Femur (tissue), 1 donor: ENCODE results near the gene MAP3K15.
A peak's percentile ranks its signal among the peaks of the same experiment; 100 is the strongest.

Experiments
- DNase-seq: peaks from one replicate; pipeline ENCODE4 v3.0.0-alpha.2; 2017

The MAP3K15 gene

GRCh38 chrX:19343535-19344408 lies 171.5 kb downstream of the MAP3K15 start, which contains the start of gene PDHA1:
TSS of gene PDHA1 (plus strand) at chrX:19343927. CDS start at chrX:19344038, 111 bp downstream.
- DNase-seq: peak; percentile 95

GRCh38 chrX:19343085-19343534 lies 172.2 kb downstream of the MAP3K15 start:
- no peak for DNase-seq

DNA sequence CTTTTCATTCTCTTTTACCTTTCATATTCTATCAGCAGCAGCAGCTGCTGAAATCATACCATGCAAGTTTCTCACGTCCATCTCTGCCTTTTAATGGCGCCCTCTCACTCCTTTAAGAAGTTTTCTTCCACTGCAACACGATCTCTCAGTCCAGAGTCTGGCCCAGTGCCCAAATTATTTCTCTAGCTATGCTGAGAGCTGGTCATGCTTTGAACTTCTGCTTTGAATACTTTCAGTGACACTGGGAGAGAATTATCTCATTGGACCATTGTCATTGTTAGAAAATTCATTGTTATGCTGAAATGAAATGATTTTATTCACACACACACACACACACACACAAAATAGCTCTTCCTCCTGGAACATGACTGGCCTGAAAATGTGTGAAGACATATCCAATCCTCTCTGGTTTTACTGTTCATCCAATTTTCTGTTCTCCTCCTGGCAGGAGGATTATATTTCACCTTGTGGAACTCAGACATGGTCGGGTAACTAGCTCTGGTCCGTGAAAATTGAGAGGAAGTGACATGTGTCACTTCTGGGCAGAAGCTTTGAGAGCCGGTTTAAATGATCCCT lies 172.9 kb downstream of the MAP3K15 start:
- DNase-seq: peak; percentile 34

GRCh38 chrX:19334945-19335626 lies 180.2 kb downstream of the MAP3K15 start:
- no peak for DNase-seq

DNA sequence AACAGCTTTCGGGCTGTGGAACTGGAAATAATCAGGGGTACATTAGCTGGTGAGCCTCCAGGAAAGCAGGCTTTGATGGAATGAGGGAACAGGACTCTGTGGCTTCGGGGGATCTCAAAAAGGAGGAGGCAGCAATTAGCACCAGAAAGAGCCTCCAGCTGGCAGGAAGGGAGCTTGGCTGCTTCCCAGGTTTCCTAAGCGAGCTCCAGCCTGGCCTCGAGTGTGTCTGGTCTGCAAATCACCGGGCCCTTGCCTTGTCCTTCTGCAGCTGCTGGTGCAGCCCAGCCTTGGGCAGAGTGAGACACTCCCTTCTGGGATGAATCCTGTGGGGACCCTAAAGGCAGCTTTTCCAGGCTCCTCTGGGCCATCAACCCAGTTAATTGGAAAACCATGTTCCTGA lies 182.3 kb downstream of the MAP3K15 start:
- DNase-seq: peak; percentile 86

GRCh38 chrX:19331831-19332230 lies 183.5 kb downstream of the MAP3K15 start:
- DNase-seq: no peak

- DNase-seq: no peak
Measured at GRCh38 chrX:19326567-19326966, 188.7 kb downstream of the MAP3K15 start.
